ENCODE results near the gene IGFLR1. TPM values are rescaled to one million over a fixed set of nuclear protein-coding genes. Genes with fewer than 3 reads are reported as not detected.

IGFLR1 gene
- total and polyA plus RNA-seq, 9 of the 15 experiments (the other 6 are each of a cell fraction or from before 2014, with no cell fraction given), result 1.0 to 14.3 (median 4.6) TPM

DNA sequence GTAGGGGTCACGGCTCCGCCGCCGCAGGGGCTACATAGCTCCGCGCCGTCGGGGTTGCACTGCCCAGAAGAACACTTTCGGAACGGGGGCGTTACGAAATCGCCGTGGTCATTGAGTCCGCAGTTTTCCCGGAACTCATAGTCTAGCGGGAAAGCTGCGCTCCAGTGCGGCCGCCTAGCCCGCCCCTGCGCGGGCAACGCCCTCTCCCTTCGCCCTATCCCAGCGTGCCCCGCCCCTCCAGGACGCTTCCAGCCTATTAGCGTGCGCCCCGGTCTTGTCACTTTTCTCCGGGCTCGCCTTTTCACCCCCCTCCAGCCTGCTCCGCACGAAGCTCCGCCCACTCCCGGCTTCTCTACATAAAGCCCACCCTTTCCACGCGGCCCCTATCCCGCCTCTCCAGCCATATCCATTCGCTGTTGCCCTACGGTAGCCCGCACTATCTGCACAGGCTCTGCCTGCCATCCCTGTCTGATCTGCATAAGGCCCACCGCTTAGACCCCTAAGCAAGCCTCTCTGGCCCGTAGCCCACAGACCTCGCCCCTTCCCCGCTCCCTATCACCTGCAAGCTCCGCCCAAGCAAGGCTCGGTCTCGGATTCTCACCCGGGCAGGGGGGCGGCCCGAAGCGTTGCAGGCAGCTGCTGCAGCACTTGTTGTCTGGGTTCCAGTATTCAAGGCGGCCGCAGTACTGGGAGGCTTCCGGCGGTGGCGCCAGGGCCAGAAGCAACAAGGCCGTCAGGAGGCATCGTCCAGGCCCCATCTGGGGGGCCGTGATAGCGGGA, 1.6 kb downstream of the IGFLR1 start (continued):
- TF ChIP-seq E2F1 (CRISPR knock-in tag; IDR thresholded peaks at IDR 0.05), result peak; percentile 24; the same call in 1 of the 2 replicates
- TF ChIP-seq KAT2B (IDR thresholded peaks at IDR 0.05; ENCODE audit: low read depth, low read length), result no peak
- TF ChIP-seq SMARCC2 (IDR thresholded peaks at IDR 0.05; ENCODE audit: low read depth), result no peak
- TF ChIP-seq CGGBP1 (CRISPR knock-in tag; IDR thresholded peaks at IDR 0.05), result no peak
- TF ChIP-seq ZNF589 (CRISPR knock-in tag; IDR thresholded peaks at IDR 0.05; ENCODE audit: low read depth), result no peak
- TF ChIP-seq ZFX (CRISPR knock-in tag; IDR thresholded peaks at IDR 0.05), result peak; percentile 85
- peak; percentile 76 for TF ChIP-seq SUPT5H (IDR thresholded peaks at IDR 0.05)
- TF ChIP-seq JUNB (CRISPR knock-in tag; conservative IDR thresholded peaks at IDR 0.05), result no peak
- TF ChIP-seq ASH1L (IDR thresholded peaks at IDR 0.05; ENCODE audit: borderline replicate concordance, low read depth, partially characterized antibody), result no peak
- TF ChIP-seq, protein P1, sequence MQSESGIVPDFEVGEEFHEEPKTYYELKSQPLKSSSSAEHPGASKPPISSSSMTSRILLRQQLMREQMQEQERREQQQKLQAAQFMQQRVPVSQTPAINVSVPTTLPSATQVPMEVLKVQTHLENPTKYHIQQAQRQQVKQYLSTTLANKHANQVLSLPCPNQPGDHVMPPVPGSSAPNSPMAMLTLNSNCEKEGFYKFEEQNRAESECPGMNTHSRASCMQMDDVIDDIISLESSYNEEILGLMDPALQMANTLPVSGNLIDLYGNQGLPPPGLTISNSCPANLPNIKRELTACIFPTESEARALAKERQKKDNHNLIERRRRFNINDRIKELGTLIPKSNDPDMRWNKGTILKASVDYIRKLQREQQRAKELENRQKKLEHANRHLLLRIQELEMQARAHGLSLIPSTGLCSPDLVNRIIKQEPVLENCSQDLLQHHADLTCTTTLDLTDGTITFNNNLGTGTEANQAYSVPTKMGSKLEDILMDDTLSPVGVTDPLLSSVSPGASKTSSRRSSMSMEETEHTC (IDR thresholded peaks at IDR 0.05), result no peak
- TF ChIP-seq MYBL2 (IDR thresholded peaks at IDR 0.05; ENCODE audit: low read depth), result no peak
- TF ChIP-seq MYBL2 (CRISPR knock-in tag; IDR thresholded peaks at IDR 0.05; ENCODE audit: borderline replicate concordance), result no peak
- 0 out of 2 replicates have a peak, but pooled peaks have one; percentile 46 for TF ChIP-seq GATA2 (CRISPR knock-in tag; IDR thresholded peaks at IDR 0.05)
- TF ChIP-seq, protein P2, sequence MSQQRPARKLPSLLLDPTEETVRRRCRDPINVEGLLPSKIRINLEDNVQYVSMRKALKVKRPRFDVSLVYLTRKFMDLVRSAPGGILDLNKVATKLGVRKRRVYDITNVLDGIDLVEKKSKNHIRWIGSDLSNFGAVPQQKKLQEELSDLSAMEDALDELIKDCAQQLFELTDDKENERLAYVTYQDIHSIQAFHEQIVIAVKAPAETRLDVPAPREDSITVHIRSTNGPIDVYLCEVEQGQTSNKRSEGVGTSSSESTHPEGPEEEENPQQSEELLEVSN (IDR thresholded peaks at IDR 0.05; ENCODE audit: borderline replicate concordance in 1 of 2, extremely low read depth in 1 of 2, insufficient read depth in 1 of 2, insufficient read length in 1 of 2, low read depth in 1 of 2, low read length in 1 of 2, poor library complexity in 1 of 2, severe bottlenecking in 1 of 2), result peak; percentile 58 to 64
- TF ChIP-seq GATAD2A (IDR thresholded peaks at IDR 0.05), result 0 out of 2 replicates have a peak, but pooled peaks have one; percentile 64
- TF ChIP-seq PCBP2 (IDR thresholded peaks at IDR 0.05; ENCODE audit: low read depth, low read length, poor library complexity, severe bottlenecking), result no peak
- TF ChIP-seq, protein P3, sequence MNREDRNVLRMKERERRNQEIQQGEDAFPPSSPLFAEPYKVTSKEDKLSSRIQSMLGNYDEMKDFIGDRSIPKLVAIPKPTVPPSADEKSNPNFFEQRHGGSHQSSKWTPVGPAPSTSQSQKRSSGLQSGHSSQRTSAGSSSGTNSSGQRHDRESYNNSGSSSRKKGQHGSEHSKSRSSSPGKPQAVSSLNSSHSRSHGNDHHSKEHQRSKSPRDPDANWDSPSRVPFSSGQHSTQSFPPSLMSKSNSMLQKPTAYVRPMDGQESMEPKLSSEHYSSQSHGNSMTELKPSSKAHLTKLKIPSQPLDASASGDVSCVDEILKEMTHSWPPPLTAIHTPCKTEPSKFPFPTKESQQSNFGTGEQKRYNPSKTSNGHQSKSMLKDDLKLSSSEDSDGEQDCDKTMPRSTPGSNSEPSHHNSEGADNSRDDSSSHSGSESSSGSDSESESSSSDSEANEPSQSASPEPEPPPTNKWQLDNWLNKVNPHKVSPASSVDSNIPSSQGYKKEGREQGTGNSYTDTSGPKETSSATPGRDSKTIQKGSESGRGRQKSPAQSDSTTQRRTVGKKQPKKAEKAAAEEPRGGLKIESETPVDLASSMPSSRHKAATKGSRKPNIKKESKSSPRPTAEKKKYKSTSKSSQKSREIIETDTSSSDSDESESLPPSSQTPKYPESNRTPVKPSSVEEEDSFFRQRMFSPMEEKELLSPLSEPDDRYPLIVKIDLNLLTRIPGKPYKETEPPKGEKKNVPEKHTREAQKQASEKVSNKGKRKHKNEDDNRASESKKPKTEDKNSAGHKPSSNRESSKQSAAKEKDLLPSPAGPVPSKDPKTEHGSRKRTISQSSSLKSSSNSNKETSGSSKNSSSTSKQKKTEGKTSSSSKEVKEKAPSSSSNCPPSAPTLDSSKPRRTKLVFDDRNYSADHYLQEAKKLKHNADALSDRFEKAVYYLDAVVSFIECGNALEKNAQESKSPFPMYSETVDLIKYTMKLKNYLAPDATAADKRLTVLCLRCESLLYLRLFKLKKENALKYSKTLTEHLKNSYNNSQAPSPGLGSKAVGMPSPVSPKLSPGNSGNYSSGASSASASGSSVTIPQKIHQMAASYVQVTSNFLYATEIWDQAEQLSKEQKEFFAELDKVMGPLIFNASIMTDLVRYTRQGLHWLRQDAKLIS (CRISPR knock-in tag; IDR thresholded peaks at IDR 0.05), result peak; percentile 34; the same call in 1 of the 2 replicates
